HEK293 (cell line): Measurements from ENCODE around the gene JTB.

ENCODE experiments used
- BCL11A ChIP-seq: fragments of 450-650 bp; formaldehyde crosslinking; IDR thresholded peaks from 2 replicates; pipeline ENCODE4 v1.5.1; 2016; ENCODE audit warnings: low read depth, missing biosample characterization, missing genetic modification characterization
- GFI1B ChIP-seq: fragments of 450-650 bp; formaldehyde crosslinking; IDR thresholded peaks from 2 replicates; pipeline ENCODE4 v1.5.1; 2016; ENCODE audit warnings: missing biosample characterization, missing genetic modification characterization
- GLI2 ChIP-seq: fragments of 450-650 bp; formaldehyde crosslinking; IDR thresholded peaks from 2 replicates; pipeline ENCODE4; 2017; ENCODE audit warnings: missing biosample characterization, missing genetic modification characterization, low read depth, borderline replicate concordance
- IKZF3 ChIP-seq: fragments of 450-650 bp; IDR thresholded peaks from 2 replicates; pipeline ENCODE4 v1.5.0; 2018; ENCODE audit warnings: missing biosample characterization, mild to moderate bottlenecking, missing genetic modification characterization, moderate library complexity
- KLF17 ChIP-seq: fragments of 450-650 bp; formaldehyde crosslinking; IDR thresholded peaks from 2 replicates; pipeline ENCODE4 v1.5.1; 2016; ENCODE audit warnings: missing biosample characterization, missing genetic modification characterization
- KLF7 ChIP-seq: fragments of 450-650 bp; formaldehyde crosslinking; IDR thresholded peaks from 2 replicates; pipeline ENCODE4 v1.5.1; 2016; ENCODE audit warnings: missing biosample characterization, missing genetic modification characterization, borderline replicate concordance
- PRDM1 ChIP-seq: fragments of 450-650 bp; formaldehyde crosslinking; IDR thresholded peaks from 2 replicates; pipeline ENCODE4; 2016; ENCODE audit warnings: missing biosample characterization, missing genetic modification characterization
- SETDB1 ChIP-seq: IDR thresholded peaks from one replicate; pipeline ENCODE4 v1.6.1; 2017; ENCODE audit warnings: mild to moderate bottlenecking, low read length, moderate library complexity, mixed read lengths; ENCODE audit not compliant: insufficient read length
- ZBTB1 ChIP-seq: fragments of 450-650 bp; formaldehyde crosslinking; IDR thresholded peaks from 2 replicates; pipeline ENCODE4 v1.5.1; 2016; ENCODE audit warnings: missing biosample characterization, missing genetic modification characterization
- ZBTB48 ChIP-seq: fragments of 450-650 bp; formaldehyde crosslinking; IDR thresholded peaks from 2 replicates; pipeline ENCODE4 v1.5.1; 2016; ENCODE audit warnings: missing biosample characterization, missing genetic modification characterization
- ZNF155 ChIP-seq: fragments of 450-650 bp; formaldehyde crosslinking; IDR thresholded peaks from 2 replicates; pipeline ENCODE4 v1.5.1; 2016; ENCODE audit warnings: missing biosample characterization, missing genetic modification characterization
- ZNF169 ChIP-seq: fragments of 450-650 bp; formaldehyde crosslinking; IDR thresholded peaks from 2 replicates; pipeline ENCODE4 v1.5.1; 2016; ENCODE audit warnings: missing biosample characterization, missing genetic modification characterization
- ZNF19 ChIP-seq: fragments of 450-650 bp; formaldehyde crosslinking; IDR thresholded peaks from 2 replicates; pipeline ENCODE4; 2016; ENCODE audit warnings: missing biosample characterization, missing genetic modification characterization, low read depth
- ZNF223 ChIP-seq: fragments of 450-650 bp; formaldehyde crosslinking; IDR thresholded peaks from 2 replicates; pipeline ENCODE4 v1.5.1; 2016; ENCODE audit warnings: missing biosample characterization, missing genetic modification characterization
- ZNF274 ChIP-seq, 2 experiments: fragments of 200-500 bp in 1 of 2; fragments of 450-650 bp in 1 of 2; sonication (Bioruptor generic) in 1 of 2; formaldehyde crosslinking in 1 of 2; IDR thresholded peaks; 2 replicates each; pipeline versions ENCODE4 v1.5.1 to v1.6.1; 2014 to 2016; ENCODE audit warnings: borderline replicate concordance in 1 of 2, inconsistent platforms in 1 of 2, low read length in 1 of 2, missing biosample characterization in 1 of 2, missing genetic modification characterization in 1 of 2
- ZNF341 ChIP-seq: fragments of 450-650 bp; formaldehyde crosslinking; IDR thresholded peaks from 2 replicates; pipeline ENCODE4; 2016; ENCODE audit warnings: low read depth, missing biosample characterization, missing genetic modification characterization
- ZNF426 ChIP-seq: fragments of 450-650 bp; formaldehyde crosslinking; IDR thresholded peaks from 2 replicates; pipeline ENCODE4 v1.5.1; 2017; ENCODE audit warnings: missing biosample characterization, missing genetic modification characterization, mild to moderate bottlenecking, inconsistent platforms, moderate library complexity
- ZNF433 ChIP-seq: fragments of 450-650 bp; formaldehyde crosslinking; IDR thresholded peaks from 2 replicates; pipeline ENCODE4 v1.5.1; 2016; ENCODE audit warnings: missing biosample characterization, missing genetic modification characterization, low read depth
- ZNF561 ChIP-seq: fragments of 450-650 bp; IDR thresholded peaks from 2 replicates; pipeline ENCODE4 v1.5.1; 2018; ENCODE audit warnings: missing biosample characterization, missing genetic modification characterization, borderline replicate concordance
- ZNF624 ChIP-seq: fragments of 450-650 bp; formaldehyde crosslinking; IDR thresholded peaks from 2 replicates; pipeline ENCODE4 v1.5.1; 2017; ENCODE audit warnings: missing biosample characterization, missing genetic modification characterization
- ZNF626 ChIP-seq: fragments of 450-650 bp; sonication (Bioruptor Pico); formaldehyde crosslinking; IDR thresholded peaks from 2 replicates; pipeline ENCODE4 v1.5.1; 2018; ENCODE audit warnings: missing biosample characterization, missing genetic modification characterization, inconsistent platforms
- ZSCAN4 ChIP-seq: fragments of 450-650 bp; formaldehyde crosslinking; IDR thresholded peaks from 2 replicates; pipeline ENCODE4 v1.5.1; 2017; ENCODE audit warnings: missing biosample characterization, missing genetic modification characterization
- TF ChIP-seq, protein P1 (sequence below): fragments of 450-650 bp; formaldehyde crosslinking; IDR thresholded peaks from 2 replicates; pipeline ENCODE4 v1.5.1; 2016; ENCODE audit warnings: missing biosample characterization, missing genetic modification characterization
- TF ChIP-seq, protein P2 (sequence below): fragments of 450-650 bp; formaldehyde crosslinking; IDR thresholded peaks from 2 replicates; pipeline ENCODE4 v1.5.1; 2016; ENCODE audit warnings: missing biosample characterization, missing genetic modification characterization
- TF ChIP-seq, protein P3 (sequence below): fragments of 450-650 bp; formaldehyde crosslinking; optimal IDR thresholded peaks from 2 replicates; pipeline ENCODE3; 2016; ENCODE audit warnings: missing biosample characterization, mild to moderate bottlenecking, missing genetic modification characterization
- TF ChIP-seq, protein P4 (sequence below): fragments of 450-650 bp; formaldehyde crosslinking; IDR thresholded peaks from 2 replicates; pipeline ENCODE4 v1.5.1; 2017; ENCODE audit warnings: missing biosample characterization, missing genetic modification characterization
- TF ChIP-seq, protein P5 (sequence below): fragments of 450-650 bp; formaldehyde crosslinking; IDR thresholded peaks from 2 replicates; pipeline ENCODE4 v1.5.1; 2017; ENCODE audit warnings: missing biosample characterization, missing genetic modification characterization

The JTB gene

DNA sequence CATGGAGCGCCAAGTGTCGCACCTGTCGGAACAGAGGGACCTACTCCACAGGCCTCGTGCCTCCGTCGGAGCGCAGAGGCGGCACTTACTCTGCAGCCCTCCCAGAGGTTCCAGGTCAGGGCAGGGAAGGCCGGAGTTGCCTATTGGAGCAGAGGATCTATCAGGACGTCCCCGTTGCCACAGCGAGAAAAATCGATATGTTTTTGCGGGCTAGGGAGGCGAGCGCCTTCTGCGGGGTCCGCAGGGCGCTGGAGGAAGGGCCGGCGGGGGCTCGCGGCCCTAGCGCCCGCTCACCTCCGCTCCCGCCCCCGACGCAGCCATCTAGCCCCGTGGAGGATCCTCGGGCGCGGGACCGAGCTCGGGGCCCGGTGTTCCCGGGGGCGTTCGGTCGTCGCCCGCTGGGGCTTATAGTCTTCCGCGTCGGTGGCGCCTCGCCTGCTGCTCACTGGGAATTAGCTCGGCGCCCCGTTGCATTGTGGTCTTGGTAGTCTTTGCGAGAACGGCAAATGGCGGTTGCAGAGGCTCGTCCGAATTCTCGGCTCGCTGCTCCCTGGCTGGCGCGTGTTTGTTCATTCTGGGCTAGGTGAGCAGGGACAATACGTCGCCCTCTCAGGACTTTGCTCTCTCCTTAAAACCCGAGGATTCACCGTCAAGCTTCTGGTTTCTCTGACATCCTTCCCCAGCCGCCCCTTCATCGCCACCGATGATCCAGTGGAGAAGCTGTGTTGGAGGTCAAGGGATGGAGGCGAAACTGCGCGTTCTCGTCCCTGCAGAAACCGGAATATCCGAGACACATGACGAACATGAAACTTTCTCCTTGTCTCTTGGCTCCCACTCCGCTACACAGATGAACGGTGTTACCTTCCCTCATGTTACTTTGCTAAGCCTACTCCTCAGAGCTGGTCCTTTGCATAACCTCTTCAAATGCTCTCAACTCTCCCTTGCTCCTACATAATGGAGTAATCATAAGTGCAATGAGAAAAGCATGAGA lies at the start of gene JTB (continued):
- TF ChIP-seq PRDM1 (peak; percentile 93; the same call in 1 of the 2 replicates), ZNF433 (no peak), ZNF626 (tag by site-specific recombination) (no peak), KLF7 (tag by site-specific recombination) (no peak), ZNF426 (tag by site-specific recombination) (no peak), ZNF223 (tag by site-specific recombination) (no peak), ZNF169 (no peak), SETDB1 (no peak), IKZF3 (peak; percentile 35), GLI2 (tag by site-specific recombination) (no peak), ZNF624 (no peak), ZBTB48 (tag by site-specific recombination) (peak; percentile 100), ZNF19 (tag by site-specific recombination) (no peak), ZBTB1 (tag by site-specific recombination) (no peak), ZNF155 (tag by site-specific recombination) (no peak), ZSCAN4 (tag by site-specific recombination) (no peak), ZNF561 (tag by site-specific recombination) (no peak; the same call in none of the 2 replicates), ZNF274 (IDR thresholded peaks at IDR 0.05; ENCODE audit: low read length) (no peak), ZNF274 (tag by site-specific recombination; IDR thresholded peaks at IDR 0.05; ENCODE audit: borderline replicate concordance) (no peak), ZNF341 (peak; percentile 61), GFI1B (tag by site-specific recombination) (no peak), KLF17 (tag by site-specific recombination) (no peak), BCL11A (tag by site-specific recombination) (no peak)
- TF ChIP-seq, protein P1, sequence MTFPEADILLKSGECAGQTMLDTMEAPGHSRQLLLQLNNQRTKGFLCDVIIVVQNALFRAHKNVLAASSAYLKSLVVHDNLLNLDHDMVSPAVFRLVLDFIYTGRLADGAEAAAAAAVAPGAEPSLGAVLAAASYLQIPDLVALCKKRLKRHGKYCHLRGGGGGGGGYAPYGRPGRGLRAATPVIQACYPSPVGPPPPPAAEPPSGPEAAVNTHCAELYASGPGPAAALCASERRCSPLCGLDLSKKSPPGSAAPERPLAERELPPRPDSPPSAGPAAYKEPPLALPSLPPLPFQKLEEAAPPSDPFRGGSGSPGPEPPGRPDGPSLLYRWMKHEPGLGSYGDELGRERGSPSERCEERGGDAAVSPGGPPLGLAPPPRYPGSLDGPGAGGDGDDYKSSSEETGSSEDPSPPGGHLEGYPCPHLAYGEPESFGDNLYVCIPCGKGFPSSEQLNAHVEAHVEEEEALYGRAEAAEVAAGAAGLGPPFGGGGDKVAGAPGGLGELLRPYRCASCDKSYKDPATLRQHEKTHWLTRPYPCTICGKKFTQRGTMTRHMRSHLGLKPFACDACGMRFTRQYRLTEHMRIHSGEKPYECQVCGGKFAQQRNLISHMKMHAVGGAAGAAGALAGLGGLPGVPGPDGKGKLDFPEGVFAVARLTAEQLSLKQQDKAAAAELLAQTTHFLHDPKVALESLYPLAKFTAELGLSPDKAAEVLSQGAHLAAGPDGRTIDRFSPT (tag by site-specific recombination), result no peak
- TF ChIP-seq, protein P2, sequence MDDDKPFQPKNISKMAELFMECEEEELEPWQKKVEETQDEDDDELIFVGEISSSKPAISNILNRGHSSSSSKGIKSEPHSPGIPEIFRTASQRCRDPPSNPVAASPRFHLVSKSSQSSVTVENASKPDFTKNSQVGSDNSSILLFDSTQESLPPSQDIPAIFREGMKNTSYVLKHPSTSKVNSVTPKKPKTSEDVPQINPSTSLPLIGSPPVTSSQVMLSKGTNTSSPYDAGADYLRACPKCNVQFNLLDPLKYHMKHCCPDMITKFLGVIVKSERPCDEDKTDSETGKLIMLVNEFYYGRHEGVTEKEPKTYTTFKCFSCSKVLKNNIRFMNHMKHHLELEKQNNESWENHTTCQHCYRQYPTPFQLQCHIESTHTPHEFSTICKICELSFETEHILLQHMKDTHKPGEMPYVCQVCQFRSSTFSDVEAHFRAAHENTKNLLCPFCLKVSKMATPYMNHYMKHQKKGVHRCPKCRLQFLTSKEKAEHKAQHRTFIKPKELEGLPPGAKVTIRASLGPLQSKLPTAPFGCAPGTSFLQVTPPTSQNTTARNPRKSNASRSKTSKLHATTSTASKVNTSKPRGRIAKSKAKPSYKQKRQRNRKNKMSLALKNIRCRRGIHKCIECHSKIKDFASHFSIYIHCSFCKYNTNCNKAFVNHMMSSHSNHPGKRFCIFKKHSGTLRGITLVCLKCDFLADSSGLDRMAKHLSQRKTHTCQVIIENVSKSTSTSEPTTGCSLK (tag by site-specific recombination), result no peak
- TF ChIP-seq, protein P3, sequence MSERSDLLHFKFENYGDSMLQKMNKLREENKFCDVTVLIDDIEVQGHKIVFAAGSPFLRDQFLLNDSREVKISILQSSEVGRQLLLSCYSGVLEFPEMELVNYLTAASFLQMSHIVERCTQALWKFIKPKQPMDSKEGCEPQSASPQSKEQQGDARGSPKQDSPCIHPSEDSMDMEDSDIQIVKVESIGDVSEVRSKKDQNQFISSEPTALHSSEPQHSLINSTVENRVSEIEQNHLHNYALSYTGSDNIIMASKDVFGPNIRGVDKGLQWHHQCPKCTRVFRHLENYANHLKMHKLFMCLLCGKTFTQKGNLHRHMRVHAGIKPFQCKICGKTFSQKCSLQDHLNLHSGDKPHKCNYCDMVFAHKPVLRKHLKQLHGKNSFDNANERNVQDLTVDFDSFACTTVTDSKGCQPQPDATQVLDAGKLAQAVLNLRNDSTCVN (tag by site-specific recombination), result peak; percentile 90
- TF ChIP-seq, protein P4, sequence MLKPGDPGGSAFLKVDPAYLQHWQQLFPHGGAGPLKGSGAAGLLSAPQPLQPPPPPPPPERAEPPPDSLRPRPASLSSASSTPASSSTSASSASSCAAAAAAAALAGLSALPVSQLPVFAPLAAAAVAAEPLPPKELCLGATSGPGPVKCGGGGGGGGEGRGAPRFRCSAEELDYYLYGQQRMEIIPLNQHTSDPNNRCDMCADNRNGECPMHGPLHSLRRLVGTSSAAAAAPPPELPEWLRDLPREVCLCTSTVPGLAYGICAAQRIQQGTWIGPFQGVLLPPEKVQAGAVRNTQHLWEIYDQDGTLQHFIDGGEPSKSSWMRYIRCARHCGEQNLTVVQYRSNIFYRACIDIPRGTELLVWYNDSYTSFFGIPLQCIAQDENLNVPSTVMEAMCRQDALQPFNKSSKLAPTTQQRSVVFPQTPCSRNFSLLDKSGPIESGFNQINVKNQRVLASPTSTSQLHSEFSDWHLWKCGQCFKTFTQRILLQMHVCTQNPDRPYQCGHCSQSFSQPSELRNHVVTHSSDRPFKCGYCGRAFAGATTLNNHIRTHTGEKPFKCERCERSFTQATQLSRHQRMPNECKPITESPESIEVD, result no peak
- TF ChIP-seq, protein P5, sequence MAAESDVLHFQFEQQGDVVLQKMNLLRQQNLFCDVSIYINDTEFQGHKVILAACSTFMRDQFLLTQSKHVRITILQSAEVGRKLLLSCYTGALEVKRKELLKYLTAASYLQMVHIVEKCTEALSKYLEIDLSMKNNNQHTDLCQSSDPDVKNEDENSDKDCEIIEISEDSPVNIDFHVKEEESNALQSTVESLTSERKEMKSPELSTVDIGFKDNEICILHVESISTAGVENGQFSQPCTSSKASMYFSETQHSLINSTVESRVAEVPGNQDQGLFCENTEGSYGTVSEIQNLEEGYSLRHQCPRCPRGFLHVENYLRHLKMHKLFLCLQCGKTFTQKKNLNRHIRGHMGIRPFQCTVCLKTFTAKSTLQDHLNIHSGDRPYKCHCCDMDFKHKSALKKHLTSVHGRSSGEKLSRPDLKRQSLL (tag by site-specific recombination), result no peak
